ENCODE results near the gene OCA2.

Gene OCA2

DNA sequence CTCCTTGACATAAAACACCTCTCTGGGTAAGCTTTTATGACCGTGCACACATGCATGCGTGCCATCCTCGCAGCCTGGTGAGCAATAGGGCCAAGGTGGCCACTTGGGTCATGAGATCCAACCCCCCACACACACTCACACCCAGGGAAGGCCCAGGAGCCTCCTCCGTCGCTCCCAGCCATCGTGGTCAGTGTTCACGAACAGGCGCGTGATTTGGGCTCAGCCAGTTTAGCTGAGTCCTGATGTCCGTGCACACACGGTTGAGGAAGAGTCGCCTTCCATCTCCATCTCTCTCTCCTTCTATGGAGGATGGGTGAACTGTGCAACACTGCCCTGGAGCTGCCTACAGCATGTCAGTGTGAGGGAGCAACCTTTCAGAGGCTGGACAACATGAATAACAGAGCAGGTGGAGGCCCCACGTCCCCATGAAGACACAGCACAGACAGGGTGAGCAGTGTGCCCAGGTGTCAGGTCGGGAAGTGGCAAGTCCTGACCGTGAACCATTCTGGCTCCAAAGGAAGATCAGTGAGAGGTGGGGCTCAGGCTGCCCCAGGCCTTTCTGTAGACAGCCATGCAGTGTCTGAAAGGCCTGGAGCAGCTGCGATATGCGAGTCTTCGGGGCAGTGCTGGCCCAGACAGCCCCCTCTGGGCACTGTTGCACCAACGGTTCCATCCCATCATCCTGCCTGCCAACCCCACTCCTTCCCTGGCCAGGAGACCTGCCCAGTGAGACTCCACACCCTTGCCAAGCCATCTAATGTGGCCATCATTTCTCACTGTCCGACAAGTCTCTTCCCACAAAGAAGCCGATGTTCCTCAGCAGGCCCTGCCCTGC lies 253.4 kb downstream of the OCA2 start:
- WGBS, 2 experiments = 90 to 91% methylated on average over 21 of the region's 21 CpGs
- Histone ChIP-seq H3K4me3 (ENCODE audit: insufficient read depth, low read depth, low read length) (no peak overlapping the region), H3K4me1 (ENCODE audit: control insufficient read depth, insufficient read depth, low read length) (no peaks in the 10 kb centered on the region), H3K27me3 (ENCODE audit: control insufficient read depth, insufficient read depth, low read length, poor library complexity, severe bottlenecking) (no peaks in the 10 kb centered on the region), H3K36me3 (ENCODE audit: control insufficient read depth, insufficient read depth, low read length) (no peaks in the 10 kb centered on the region), H3K9me3 (ENCODE audit: control insufficient read depth, low read length) (no peaks in the 10 kb centered on the region), H3K27ac (ENCODE audit: insufficient read depth, low read depth, low read length, poor library complexity, severe bottlenecking) (no peak overlapping the region)

- Histone ChIP-seq H3K27ac (ENCODE audit: insufficient read depth, low read depth, low read length, poor library complexity, severe bottlenecking) (no peak overlapping the region), H3K4me1 (ENCODE audit: control insufficient read depth, insufficient read depth, low read length) (no peaks in the 10 kb centered on the region), H3K9me3 (ENCODE audit: control insufficient read depth, low read length) (no peaks in the 10 kb centered on the region), H3K27me3 (ENCODE audit: control insufficient read depth, insufficient read depth, low read length, poor library complexity, severe bottlenecking) (no peaks in the 10 kb centered on the region), H3K36me3 (ENCODE audit: control insufficient read depth, insufficient read depth, low read length) (no peaks in the 10 kb centered on the region), H3K4me3 (ENCODE audit: insufficient read depth, low read depth, low read length) (no peak overlapping the region)
- WGBS, 2 experiments = 91 to 94% methylated on average over 13 of the region's 13 CpGs
These were observed 255.0 kb downstream of the OCA2 start for GRCh38 chr15:27844018-27844666.

DNA sequence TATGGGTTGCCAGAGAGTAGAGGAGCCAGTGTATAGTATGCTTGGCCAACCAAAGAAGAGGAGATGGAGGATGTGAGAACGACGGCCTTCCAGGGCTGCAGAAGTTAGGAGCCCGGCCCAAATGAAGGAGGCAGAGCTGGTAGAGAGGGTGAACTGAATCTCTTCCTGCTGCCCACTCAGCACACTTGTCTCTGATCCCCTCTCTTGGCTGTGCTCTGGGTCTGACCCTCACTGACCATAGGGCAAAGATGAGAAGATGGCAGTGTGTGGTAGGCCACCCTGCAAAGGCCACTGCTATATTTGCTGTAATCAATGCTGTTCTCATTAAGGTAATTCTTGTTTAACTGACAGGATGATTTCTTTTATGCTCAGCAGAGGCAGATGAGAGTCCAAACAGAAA lies 256.0 kb downstream of the OCA2 start:
- H3K9me3 ChIP-seq (ENCODE audit: control insufficient read depth, low read length) = no peaks in the 10 kb centered on the region
- no peak overlapping the region for H3K4me3 ChIP-seq (ENCODE audit: insufficient read depth, low read depth, low read length)
- 86 to 98% methylated on average over 3 of the region's 3 CpGs for WGBS, 2 experiments
- H3K27ac ChIP-seq (ENCODE audit: insufficient read depth, low read depth, low read length, poor library complexity, severe bottlenecking) = no peak overlapping the region
- no peaks in the 10 kb centered on the region for H3K4me1 ChIP-seq (ENCODE audit: control insufficient read depth, insufficient read depth, low read length)
- H3K36me3 ChIP-seq (ENCODE audit: control insufficient read depth, insufficient read depth, low read length) = no peaks in the 10 kb centered on the region
- no peaks in the 10 kb centered on the region for H3K27me3 ChIP-seq (ENCODE audit: control insufficient read depth, insufficient read depth, low read length, poor library complexity, severe bottlenecking)

DNA sequence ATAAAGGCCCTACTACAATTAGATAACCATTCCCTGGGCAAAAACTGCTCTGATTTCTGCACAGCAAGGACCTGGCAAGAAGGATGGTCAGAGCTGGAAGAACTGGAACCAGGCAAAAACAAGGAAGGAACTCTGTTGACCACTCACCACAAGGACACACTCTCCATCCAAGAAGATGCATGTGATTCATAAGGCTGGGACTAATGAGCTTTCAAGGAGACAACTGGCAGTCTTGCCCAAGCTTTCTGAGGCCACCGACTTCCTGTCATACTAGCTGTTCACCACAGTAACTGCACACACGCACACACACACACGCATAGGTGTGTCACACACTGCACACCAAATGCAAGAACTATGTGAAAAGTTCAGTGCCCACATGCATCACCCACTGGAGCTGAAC lies 256.6 kb downstream of the OCA2 start:
- Histone ChIP-seq H3K9me3 (ENCODE audit: control insufficient read depth, low read length) (no peaks in the 10 kb centered on the region), H3K27ac (ENCODE audit: insufficient read depth, low read depth, low read length, poor library complexity, severe bottlenecking) (no peak overlapping the region), H3K4me1 (ENCODE audit: control insufficient read depth, insufficient read depth, low read length) (no peaks in the 10 kb centered on the region), H3K4me3 (ENCODE audit: insufficient read depth, low read depth, low read length) (no peak overlapping the region), H3K36me3 (ENCODE audit: control insufficient read depth, insufficient read depth, low read length) (no peaks in the 10 kb centered on the region), H3K27me3 (ENCODE audit: control insufficient read depth, insufficient read depth, low read length, poor library complexity, severe bottlenecking) (no peaks in the 10 kb centered on the region)
- 92 to 98% methylated on average over 3 of the region's 3 CpGs for WGBS, 2 experiments

GRCh38 chr15:27835233-27835939 lies 263.7 kb downstream of the OCA2 start:
- no peaks in the 10 kb centered on the region for H3K4me1 ChIP-seq (ENCODE audit: control insufficient read depth, insufficient read depth, low read length)
- no peak overlapping the region for H3K27ac ChIP-seq (ENCODE audit: insufficient read depth, low read depth, low read length, poor library complexity, severe bottlenecking)
- H3K27me3 ChIP-seq (ENCODE audit: control insufficient read depth, insufficient read depth, low read length, poor library complexity, severe bottlenecking) = no peaks in the 10 kb centered on the region
- H3K36me3 ChIP-seq (ENCODE audit: control insufficient read depth, insufficient read depth, low read length) = no peaks in the 10 kb centered on the region
- no peaks in the 10 kb centered on the region for H3K9me3 ChIP-seq (ENCODE audit: control insufficient read depth, low read length)
- 91 to 93% methylated on average over 13 of the region's 13 CpGs for WGBS, 2 experiments
- H3K4me3 ChIP-seq (ENCODE audit: insufficient read depth, low read depth, low read length) = no peak overlapping the region

DNA sequence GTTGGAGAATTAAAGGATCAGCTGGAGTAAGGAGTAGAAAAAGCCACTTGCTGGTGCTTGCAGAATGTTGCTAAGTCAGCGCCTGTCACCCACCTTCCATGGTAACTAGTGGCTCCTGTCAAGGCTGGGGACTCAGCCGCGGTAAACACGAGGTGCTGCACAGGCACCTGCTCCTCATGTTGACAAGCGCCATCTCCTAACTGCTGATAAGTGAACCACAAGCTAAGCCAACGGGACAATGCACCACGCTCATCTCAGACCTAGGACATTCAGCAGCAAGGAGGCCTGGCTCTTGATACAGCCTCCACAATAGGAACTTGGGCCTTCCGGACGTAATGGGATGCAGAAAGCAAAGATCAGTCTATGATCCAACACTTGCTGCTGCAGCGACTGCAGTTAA lies 264.4 kb downstream of the OCA2 start:
- Histone ChIP-seq H3K27me3 (ENCODE audit: control insufficient read depth, insufficient read depth, low read length, poor library complexity, severe bottlenecking) (no peaks in the 10 kb centered on the region), H3K27ac (ENCODE audit: insufficient read depth, low read depth, low read length, poor library complexity, severe bottlenecking) (no peak overlapping the region), H3K4me3 (ENCODE audit: insufficient read depth, low read depth, low read length) (no peak overlapping the region), H3K9me3 (ENCODE audit: control insufficient read depth, low read length) (no peaks in the 10 kb centered on the region), H3K4me1 (ENCODE audit: control insufficient read depth, insufficient read depth, low read length) (no peaks in the 10 kb centered on the region), H3K36me3 (ENCODE audit: control insufficient read depth, insufficient read depth, low read length) (no peaks in the 10 kb centered on the region)
- 90 to 93% methylated on average over 10 of the region's 10 CpGs for WGBS, 2 experiments

DNA sequence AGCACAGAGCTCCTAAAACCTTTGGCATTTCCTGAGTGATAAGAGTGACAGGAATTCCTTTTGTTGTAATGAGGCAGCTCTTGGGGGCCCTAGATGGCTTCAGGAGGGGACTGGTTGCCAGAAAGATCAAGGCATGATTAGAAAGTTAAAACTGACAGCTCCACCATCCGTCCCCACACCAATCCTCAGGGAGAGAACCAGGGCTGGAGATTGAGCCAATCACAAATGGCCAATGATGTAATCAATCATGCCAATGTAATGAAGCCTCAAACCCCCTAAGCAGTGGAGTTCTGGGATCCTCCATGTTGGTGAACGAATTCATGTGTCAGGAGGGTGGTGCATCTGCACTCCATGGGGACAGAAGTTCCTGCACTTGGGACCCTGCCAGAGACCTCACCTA lies 265.1 kb downstream of the OCA2 start:
- WGBS, 2 experiments = 84 to 89% methylated on average over 2 of the region's 2 CpGs
- Histone ChIP-seq H3K27ac (ENCODE audit: insufficient read depth, low read depth, low read length, poor library complexity, severe bottlenecking) (no peak overlapping the region), H3K36me3 (ENCODE audit: control insufficient read depth, insufficient read depth, low read length) (no peaks in the 10 kb centered on the region), H3K9me3 (ENCODE audit: control insufficient read depth, low read length) (no peaks in the 10 kb centered on the region), H3K4me1 (ENCODE audit: control insufficient read depth, insufficient read depth, low read length) (no peaks in the 10 kb centered on the region), H3K27me3 (ENCODE audit: control insufficient read depth, insufficient read depth, low read length, poor library complexity, severe bottlenecking) (no peaks in the 10 kb centered on the region), H3K4me3 (ENCODE audit: insufficient read depth, low read depth, low read length) (no peak overlapping the region)

- 89 to 98% methylated on average over 2 to 4 of the region's 4 CpGs for WGBS, 2 experiments
- no peak overlapping the region for H3K27ac ChIP-seq (ENCODE audit: insufficient read depth, low read depth, low read length, poor library complexity, severe bottlenecking)
- no peaks in the 10 kb centered on the region for H3K27me3 ChIP-seq (ENCODE audit: control insufficient read depth, insufficient read depth, low read length, poor library complexity, severe bottlenecking)
- no peaks in the 10 kb centered on the region for H3K36me3 ChIP-seq (ENCODE audit: control insufficient read depth, insufficient read depth, low read length)
- no peaks in the 10 kb centered on the region for H3K4me1 ChIP-seq (ENCODE audit: control insufficient read depth, insufficient read depth, low read length)
- no peak overlapping the region for H3K4me3 ChIP-seq (ENCODE audit: insufficient read depth, low read depth, low read length)
- H3K9me3 ChIP-seq (ENCODE audit: control insufficient read depth, low read length) = no peaks in the 10 kb centered on the region
These were observed 265.9 kb downstream of the OCA2 start for GRCh38 chr15:27833178-27833577.

DNA sequence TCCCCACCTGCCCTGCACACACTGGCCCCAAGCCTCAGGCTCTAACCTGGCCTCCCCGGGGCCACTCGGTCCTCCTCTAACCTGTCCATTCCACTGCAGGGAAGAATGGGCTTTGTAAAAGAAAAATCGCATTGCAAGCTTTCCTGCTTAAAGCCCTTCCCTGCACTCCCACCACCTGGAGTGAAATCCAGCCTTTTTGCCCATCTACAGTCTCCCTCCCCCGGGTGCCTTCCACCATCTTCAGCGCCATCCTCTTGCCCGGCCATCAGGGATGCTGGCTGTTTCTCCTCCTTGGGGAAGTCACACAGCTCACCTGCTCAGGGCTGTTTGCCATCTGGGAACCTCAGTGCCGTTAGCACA lies 266.9 kb downstream of the OCA2 start:
- Histone ChIP-seq H3K27me3 (ENCODE audit: control insufficient read depth, insufficient read depth, low read length, poor library complexity, severe bottlenecking) (no peaks in the 10 kb centered on the region), H3K4me1 (ENCODE audit: control insufficient read depth, insufficient read depth, low read length) (no peaks in the 10 kb centered on the region), H3K9me3 (ENCODE audit: control insufficient read depth, low read length) (no peaks in the 10 kb centered on the region), H3K36me3 (ENCODE audit: control insufficient read depth, insufficient read depth, low read length) (no peaks in the 10 kb centered on the region), H3K4me3 (ENCODE audit: insufficient read depth, low read depth, low read length) (no peak overlapping the region), H3K27ac (ENCODE audit: insufficient read depth, low read depth, low read length, poor library complexity, severe bottlenecking) (no peak overlapping the region)
- 91 to 93% methylated on average over 7 of the region's 7 CpGs for WGBS, 2 experiments

Data from ectodermal cell (in vitro differentiated cells).